GM18498 (cell line): Measurements from ENCODE around the gene ZMIZ1.
A peak's percentile ranks its signal among the peaks of the same experiment; 100 is the strongest.

ENCODE experiments used
- ATAC-seq: cut with Tn5 transposase; IDR thresholded peaks from one replicate; pipeline ENCODE4 v1.9.1; 2021; ENCODE audit warnings: mild to moderate bottlenecking, moderate library complexity; ENCODE audit not compliant: unreplicated experiment

ZMIZ1 gene

DNA sequence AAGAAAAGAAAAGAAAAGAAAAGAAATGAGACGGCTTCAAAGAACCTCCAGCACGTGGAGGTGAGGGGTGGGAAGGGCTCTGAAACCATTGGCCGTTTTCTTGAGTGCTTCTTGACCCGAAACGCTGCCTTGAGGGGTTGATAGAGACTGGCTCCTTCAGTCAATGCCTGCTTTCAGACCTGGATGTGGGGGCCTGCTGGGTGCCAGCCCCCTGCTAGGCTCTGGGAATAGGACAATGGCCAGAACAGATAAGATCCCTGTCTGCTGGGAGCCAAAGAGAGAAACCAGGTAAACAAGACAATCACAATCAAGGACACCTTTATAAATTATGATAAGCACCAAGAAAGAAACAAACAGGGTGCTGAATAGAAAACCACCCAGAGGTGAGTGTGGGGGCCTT lies 27.7 kb downstream of the ZMIZ1 start:
- ATAC-seq: no peak

DNA sequence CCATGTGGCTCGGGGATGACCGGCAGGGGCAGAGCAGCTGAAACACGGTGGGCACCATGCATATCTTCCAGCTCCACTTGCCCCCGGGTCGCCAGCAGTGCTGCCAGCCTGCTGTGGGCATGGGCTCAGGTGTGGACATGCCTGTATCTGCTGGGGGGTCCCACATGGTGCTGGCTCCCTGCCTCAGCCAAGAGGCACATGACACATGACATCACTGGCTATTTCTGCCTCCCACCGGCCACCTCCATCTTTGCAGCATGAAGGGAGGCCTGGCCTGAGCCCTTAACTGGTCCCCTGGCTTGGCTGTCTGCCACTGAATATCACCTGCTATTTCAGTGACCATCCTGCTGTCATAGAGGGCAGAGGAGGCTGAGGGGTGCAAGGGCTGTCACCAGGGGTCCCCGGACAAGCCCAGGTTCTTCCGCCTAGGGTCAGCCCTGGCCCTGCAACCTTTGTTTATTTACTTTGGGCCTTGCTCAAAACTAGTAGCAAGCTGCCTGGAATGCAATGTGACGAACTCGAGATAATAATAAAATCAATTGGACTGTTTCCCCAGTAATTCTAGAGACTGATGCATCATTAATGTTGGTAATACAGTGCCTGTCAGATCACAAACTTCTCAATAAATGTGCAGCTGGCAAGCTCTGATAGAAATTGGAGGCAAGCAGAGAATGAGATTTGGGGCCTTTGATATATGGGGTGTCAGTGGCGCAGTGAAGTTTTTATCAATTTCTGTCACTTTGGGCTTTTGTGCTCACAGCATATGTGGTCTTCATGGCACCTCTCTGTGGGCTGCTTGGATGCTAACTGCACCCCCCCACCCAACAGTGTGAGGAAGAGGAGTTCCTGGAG lies 28.5 kb downstream of the ZMIZ1 start:
- ATAC-seq: no peak

DNA sequence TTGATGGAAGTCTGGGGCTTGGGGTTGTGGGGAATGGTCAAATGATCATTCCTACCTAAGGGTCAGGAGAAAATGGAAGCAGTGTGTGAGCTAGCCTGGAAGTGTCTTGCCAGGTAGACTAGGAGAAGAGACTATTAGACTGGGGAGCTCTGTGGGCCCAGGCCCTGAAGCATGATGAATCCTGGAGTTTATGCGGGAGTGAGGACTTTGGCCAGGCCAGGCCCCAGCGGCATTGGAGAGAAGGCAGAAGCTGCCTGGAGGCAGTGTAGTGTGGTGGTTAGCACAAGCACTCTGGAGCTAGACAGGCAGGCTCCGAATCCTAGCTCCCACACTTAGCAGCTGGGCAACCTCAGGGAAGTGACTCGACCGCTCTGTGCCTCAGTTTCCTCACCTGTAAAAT lies 29.3 kb downstream of the ZMIZ1 start:
- no peak for ATAC-seq

DNA sequence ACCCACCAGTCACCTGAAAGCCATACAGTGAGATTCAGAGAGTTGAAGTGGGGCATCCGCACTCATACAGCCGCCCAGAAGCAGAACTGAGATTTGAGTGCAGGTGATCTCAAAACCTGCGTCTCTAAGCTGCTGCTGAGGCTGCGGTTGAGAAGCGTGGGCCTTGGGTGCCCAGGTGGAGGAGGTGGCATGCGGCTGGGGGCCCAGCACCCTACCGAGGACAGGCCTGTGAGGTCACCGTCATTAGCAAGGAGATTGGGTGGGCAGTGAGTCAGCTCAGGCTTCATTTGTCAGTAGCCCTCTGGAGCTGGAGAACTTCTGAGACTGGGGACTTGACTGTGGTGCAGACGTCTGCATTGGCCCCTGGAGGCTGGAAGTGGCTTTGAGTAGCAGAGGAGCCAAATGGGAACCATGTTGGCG lies 29.8 kb downstream of the ZMIZ1 start:
- peak; percentile 90 for ATAC-seq

DNA sequence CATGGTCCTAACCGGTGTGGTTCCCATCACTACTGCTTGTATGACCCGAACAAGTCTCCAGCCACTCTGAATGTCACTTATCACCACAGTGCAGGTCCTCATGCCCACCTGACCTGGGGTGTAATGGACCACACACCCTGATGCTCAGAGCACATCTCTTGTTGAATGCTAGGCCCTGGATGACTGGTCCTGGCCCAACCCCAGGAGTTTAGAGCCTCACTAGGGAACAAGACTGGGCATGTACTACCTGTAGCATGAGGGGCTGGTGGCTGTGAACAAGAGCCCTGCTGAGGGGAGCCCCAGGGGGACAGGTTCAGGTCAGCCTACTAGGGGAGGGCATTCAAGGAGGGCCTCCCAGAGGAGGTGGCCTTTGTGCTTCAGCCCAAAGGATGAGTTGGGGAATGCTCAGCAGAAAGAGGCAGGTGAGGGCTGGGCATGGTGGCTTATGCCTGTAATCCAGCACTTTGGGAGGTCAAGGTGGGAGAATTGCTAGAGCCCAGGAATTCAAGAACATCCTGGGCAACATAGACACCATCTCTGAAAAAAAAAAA lies 31.2 kb downstream of the ZMIZ1 start:
- ATAC-seq: no peak

DNA sequence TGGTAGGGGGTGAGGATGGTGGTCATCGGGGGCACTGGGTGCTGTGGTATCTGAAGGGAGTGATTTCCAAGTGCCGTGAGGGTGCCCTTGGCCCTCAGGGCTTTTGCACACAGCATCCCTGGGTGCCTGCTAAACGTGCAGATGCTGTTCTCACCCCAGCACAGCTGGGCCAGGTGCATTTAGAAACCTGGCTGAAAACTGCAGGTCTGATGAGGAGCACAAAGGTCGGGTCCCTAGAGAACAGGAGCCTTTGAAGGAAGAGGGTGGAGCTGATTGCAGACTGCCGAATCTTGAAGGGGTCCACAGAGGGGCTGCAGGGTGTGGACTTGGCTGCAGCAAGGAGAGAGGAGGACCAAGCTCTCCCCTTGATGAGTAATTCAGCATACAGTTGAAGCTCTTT lies 32.0 kb downstream of the ZMIZ1 start:
- ATAC-seq: no peak

DNA sequence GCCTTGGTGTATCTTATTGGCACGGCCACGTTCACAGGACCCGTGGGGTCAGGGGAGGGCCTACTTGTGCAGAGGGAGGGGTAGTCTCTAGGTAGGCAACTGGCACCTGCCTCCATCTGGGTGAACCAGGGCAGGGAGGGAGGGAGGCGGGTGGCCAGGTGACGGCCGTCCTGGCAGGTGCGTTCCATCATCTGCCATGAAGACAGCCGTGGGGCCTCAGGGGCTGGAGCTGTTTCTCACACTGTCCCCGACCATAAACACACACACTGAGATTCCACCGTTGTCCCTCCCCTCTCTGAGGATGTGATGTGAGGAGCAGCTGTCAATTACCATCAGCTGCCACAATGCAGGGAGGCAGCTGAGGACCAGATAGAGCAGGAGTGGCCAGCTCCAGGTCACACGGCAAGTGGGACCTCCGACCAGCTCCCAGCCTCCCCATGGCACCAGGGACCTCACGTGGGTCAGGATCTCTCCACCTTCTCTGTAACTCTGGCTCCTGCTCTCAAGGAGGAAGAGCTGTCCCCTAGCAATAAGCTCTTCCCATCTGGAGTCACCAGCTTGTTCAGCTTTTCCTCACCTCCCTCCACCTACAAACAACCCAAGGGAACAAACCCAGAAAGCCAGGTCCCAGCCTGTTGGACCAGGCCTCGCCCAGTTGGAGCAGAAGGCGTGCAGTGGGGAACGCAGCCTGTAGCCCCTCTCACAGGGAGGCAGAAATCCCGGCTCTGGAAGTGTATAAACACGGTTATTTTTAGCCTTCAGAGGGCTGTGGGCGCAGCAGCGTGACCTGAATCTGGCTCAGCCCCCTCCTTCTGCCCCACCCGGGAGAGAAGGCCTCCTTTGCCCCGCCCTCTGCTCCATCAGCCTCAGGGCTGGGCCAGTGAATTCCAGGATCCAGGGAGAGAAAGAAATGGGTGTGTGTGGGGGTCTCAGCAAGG lies 33.1 kb downstream of the ZMIZ1 start:
- ATAC-seq: no peak

DNA sequence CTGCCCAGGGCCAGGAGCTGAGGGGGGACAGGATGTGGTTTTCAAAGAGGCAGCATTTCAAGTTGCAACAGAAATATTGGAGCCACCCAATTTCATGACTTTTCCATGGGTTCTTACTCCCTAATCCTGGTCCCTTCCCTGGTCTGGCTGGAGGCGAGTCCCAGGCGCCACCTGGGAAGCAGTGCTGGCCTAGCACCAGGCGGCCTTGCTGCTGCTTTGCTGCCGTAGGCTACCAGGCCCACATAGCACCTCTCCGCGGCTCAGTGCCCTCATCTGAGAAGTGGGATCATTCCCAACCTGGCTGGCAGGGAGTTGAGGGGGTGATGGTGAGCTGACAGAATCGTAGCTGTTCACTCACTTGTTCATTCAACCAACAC lies 33.7 kb downstream of the ZMIZ1 start:
- no peak for ATAC-seq

DNA sequence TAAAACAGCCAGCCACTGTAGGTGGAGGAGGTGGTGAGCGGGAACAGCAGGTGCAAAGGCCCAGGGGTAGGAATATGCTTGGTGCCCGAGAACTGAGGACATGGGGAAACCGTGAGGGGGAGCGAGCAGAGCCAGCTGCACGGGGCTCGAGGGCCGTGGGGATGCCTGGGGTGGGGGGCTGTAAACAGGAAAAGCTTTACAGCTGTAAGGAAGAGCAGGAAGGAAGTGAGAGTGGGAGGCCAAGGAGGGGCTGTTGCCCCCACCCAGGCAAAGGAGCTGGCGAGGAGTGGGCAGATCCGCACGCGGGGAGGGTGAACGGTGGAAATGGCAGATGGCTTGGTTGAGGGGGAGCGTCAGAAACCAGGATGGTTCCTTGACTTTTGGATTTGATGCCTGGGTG lies 34.4 kb downstream of the ZMIZ1 start:
- ATAC-seq: no peak

DNA sequence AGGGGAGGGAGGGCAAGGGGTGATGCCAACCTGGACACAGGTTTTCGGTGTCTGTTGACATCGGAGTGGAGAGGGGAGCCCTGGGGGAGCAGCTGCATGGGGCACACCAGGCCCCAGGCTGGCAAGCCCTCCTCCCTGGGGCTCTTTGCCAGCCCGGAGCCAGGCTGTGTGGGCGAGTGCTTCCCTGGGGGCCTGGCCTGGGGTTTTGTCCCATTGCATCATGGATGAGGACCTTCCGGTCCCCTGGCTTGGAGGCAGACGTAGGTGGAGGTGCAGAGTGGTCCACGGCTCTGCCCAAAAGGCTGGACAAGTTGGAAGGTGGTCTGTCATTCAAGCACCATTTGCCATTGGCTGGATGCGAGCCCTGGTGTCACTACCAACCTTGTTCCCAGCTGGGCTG lies 34.8 kb downstream of the ZMIZ1 start:
- ATAC-seq: no peak

DNA sequence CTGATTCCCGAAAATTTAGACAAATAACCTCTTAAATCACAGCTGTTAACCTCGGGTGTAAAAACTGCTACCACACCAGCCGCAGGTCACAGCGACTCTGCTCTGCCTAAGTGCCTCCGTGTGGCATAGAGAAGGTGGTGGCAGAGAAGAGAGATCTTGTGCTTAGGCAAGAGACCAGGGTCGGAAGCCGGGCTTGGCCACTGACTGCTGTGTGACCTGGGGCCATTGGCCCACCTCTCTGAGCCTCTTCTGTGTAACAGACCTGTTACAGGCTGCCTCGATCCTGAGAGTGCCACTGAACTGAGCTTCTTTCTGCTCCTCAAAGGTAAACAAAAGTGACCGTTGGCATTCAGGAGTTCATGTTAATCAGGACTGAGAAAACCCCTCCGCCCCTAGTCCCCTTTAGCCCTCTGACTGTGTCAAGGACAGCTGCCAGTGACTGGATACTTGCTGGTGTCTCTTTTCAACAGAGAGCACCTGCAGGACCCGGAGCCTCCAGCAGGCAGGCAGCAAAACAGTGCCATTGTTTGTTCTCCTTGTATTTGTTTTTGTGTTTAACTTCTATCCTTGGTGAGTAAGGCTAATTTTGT lies 36.5 kb downstream of the ZMIZ1 start:
- no peak for ATAC-seq

DNA sequence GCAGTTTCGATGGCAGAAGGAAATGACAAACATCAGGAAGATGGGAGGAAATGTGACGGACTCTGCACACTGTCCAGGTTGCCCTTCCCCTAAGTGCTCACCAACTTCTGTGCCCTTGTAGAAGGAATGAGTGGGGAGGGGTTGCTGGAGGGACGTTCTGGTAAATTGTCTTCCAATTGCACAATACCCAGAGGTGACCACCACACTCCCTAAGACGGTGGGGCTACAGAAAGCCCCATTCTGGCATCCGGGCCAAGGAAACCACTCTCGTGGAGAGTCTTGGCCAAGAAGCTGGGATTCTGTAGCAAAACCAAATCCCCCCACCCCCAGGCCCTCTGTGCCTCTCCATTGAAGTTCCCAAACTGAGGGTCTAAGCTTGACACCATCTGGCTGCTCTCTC lies 37.1 kb downstream of the ZMIZ1 start:
- no peak for ATAC-seq

DNA sequence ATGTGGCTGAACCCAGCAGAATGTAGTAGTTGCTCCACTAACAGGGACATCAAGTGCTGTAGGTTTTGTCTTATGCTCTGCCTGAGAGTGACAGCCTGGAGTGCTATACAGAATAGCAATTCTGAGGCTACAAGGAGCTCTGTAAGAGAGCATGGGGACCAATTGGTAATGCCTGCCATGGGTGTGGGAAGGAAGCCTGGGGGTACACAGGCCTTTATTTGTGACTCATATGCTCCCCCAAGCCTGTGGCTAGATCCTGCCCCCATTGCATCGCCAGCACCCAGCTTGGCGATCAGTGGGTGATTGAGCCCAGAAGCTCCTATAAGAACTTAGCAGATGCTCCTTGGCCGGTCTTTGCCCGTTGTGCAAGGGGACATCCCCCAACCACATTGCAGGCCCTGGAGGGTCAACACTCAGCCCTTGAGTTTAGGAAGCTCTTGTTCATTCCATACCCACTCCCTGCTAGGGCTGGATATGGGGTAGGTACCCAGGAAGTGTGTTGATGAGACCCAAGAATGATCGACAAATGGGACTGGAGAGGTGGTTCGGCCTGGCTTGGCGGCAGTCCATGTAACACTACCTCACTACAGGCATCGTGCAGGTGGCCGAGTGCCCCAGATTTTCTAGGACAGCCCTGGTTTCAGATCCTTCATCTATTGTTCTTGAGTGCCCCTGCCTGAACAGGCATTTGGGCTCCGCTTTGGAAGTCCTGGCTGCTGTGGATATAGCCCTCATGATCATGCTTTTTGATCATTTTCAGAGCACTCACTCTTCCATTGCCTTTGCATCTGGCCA lies 37.7 kb downstream of the ZMIZ1 start:
- no peak for ATAC-seq

DNA sequence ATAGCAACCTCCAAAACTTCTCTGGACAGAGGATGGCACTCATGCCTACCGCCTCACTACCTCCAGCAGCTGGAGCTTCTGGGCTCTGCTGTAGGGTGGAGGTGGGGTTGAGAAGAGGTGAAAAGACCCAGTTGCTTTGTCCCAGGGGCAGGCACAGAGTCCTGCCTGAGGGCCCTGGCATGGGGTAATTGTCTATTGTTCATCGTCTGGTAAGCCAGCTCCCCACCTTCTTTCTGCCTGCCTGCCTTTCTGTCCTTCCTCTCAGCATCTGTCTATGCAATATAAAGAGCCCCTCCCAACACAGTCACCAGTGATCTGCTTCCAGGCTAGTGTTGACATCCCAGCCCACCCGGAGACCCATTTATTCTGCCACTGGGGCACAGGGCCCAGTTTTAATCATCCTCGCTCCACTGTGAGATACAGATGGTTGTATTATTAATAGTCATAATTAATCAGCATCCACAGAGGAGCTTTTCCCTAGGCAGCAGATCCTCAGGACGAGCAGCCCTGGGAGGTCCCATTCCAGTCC lies 39.0 kb downstream of the ZMIZ1 start:
- ATAC-seq: no peak

DNA sequence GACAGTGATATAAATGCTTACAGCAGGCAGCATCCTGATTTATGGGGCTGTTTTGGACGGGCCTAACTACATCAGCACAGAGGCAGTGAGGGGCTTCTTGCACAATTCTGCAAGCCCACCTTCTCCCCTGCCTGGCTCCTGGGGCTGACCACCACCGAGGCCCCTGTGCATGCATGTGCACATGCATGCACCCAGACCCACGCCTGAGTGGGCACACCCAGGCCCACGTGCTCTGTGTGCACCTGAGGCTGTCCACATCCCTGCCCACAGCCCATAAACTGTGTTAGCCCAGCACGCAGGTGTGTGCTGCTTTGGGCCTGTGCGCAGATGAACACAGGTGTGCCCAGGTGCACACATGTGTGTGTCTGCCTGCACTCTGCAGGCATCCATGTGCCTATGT lies 40.0 kb downstream of the ZMIZ1 start:
- no peak for ATAC-seq

DNA sequence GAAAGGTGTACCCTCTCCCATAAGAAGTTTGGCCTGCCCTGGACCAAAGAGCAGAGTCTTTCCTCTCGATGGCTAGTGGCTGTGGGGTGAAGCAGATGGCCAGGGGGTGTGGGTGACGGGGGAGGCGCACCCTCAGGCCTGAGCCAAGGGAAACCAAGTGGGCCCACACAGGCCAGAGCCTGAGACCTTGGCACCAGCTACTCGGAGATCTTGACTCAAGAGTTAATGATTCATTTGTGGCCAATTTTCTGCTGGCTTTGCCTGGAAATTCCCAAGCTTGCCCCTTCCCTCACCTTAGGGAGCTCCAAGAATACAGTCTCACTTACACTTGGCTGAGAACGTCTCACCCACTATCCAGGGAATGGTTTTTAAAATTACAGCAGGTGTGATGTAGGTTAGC lies 42.7 kb downstream of the ZMIZ1 start:
- ATAC-seq: no peak

DNA sequence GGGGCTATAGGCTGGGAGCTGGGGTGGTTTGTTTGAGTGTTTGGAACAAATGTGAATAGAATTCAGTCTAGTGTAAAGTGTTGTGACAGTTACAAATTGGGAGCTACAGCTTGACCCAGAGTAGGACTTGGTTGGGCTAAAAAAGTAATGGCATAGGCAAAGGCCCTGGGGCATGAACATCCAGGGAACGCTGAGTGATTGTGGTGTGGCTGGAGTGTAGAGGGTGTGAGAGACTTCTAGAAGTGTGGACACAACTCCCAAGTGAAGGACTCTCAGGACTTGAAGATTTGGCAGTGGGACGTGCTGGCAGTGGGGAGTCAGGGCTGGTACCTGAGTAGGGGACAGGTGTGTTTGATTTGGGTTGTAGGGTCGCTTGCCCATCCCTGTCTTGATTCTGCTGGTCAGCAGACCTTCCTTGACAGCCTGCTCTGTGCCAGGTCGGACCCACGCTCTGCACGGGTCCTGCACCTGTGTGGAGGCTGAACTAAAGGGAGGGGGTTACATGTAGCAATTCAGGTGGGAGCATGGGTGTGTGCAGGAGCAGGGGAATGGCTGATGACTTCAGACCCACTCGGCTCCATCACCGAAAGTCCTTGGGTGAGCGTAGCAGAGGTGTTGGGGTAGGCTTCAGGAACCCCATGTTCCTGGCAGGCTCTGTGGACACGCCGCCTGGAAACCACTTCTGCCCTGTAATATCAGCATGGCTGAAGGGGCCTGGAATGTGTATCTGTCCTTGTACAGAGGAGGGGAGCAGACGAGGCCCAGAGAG lies 43.3 kb downstream of the ZMIZ1 start:
- no peak for ATAC-seq

DNA sequence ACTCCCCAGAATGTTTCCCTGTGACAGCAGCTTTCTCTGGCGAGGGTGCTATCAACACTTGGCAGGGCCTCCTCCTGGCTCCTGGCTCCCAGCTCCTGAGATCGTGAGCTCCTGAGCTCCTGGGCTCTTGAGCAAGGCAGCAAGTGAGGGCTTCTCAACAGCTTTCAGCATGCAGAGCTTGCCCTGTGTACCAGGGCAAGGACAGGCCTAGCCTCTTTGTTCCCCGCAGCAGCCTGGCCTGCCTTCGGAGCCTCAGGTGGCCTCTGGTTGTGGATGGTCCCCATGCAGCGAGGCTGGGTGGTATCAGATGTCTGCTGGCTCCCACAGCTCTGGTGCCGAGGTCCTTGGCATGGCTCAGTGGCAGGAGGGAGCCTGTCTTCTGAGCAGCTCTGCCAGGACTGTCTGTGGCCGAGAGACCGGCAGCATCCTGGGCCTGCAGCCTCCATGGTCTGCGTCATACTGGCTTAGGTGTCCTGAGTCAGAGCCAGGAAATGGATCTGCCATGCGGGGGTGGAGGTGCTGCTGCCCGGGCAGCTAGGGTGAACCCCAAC lies 44.2 kb downstream of the ZMIZ1 start:
- ATAC-seq: no peak

DNA sequence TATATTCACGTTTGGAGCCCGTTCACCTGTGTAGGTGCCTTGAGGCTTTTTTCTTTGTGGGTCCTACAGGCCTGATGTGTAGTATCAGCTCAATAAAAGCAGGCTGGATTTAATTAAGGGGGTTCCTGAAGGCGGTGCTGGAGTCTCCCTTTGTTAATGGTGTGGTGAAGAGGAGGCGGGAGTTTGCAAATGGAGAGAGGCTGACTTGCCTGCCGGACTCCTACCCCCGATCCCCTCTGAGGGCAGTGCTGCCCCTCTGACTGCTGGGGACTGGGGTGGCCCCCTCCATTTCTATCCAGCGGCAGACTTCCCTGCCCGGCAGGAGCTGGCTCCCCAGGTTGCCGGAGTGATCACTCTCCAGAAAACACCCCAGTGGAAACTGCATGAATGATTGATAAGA lies 45.1 kb downstream of the ZMIZ1 start:
- ATAC-seq: no peak
